PC-9 (cell line): ENCODE data around the gene RASAL2. TPM values are rescaled to one million over a fixed set of nuclear protein-coding genes. Genes with fewer than 3 reads are reported as not detected.

Experiments
- BruUV-seq: library from RNA; stranded (reverse); fragments of 400-500 nt; replicated peaks from 2 replicates; lab custom pipeline; 2021; lab: Mats Ljungman, UMichigan
- CTCF ChIA-PET: fragments of 300-600 bp; sonication (Branson Sonifier 250); formaldehyde crosslinking; loops from one replicate; lab custom pipeline; 2022; ENCODE audit warnings: antibody characterized with exemption; lab: Charles Lee
- POLR2A ChIA-PET: fragments of 300-600 bp; sonication (Branson Sonifier 250); formaldehyde crosslinking; loops from one replicate; lab custom pipeline; 2022; ENCODE audit warnings: antibody characterized with exemption; ENCODE audit not compliant: unreplicated experiment; lab: Charles Lee
- DNase-seq, 2 experiments: peaks; one replicate each; pipeline versions ENCODE4 v3.0.0 to v3.0.0-alpha.2; 2015 to 2022; ENCODE audit warnings: mixed read lengths in 1 of 2
- H2AFZ ChIP-seq: fragments of 200-600 bp; sonication (generic); 2 replicates; pipeline ENCODE4 v1.8.1; 2017; ENCODE audit warnings: antibody characterized with exemption
- H3F3A ChIP-seq: fragments of 200-600 bp; sonication (generic); 2 replicates; pipeline ENCODE4 v1.8.1; 2017; ENCODE audit warnings: antibody characterized with exemption, mild to moderate bottlenecking, low read depth; ENCODE audit not compliant: insufficient read depth
- H3K27ac ChIP-seq: fragments of 200-600 bp; sonication (generic); 2 replicates; pipeline ENCODE4 v1.6.1; 2016; ENCODE audit warnings: mixed run types
- H3K27me3 ChIP-seq: fragments of 200-600 bp; sonication (generic); 2 replicates; pipeline ENCODE4 v1.6.1; 2016; ENCODE audit warnings: low read depth, mixed run types; ENCODE audit not compliant: insufficient read depth
- H3K36me3 ChIP-seq: fragments of 200-600 bp; sonication (generic); 2 replicates; pipeline ENCODE4 v1.6.1; 2016; ENCODE audit warnings: low read depth, mixed run types
- H3K4me1 ChIP-seq: fragments of 200-600 bp; sonication (generic); replicated peaks from 2 replicates; pipeline ENCODE4 v1.6.1; 2016; ENCODE audit warnings: mixed run types; ENCODE audit not compliant: insufficient read depth
- H3K4me2 ChIP-seq: fragments of 200-600 bp; sonication (generic); 2 replicates; pipeline ENCODE4 v1.6.1; 2017; ENCODE audit warnings: mixed run types
- H3K4me3 ChIP-seq: fragments of 200-600 bp; sonication (generic); 2 replicates; pipeline ENCODE4 v1.6.1; 2016; ENCODE audit warnings: mixed run types
- H3K79me2 ChIP-seq: fragments of 200-600 bp; sonication (generic); 2 replicates; pipeline ENCODE4 v1.6.1; 2017; ENCODE audit warnings: low read depth, mixed run types
- H3K9me2 ChIP-seq: fragments of 200-600 bp; sonication (generic); 2 replicates; pipeline ENCODE4 v1.8.1; 2017; ENCODE audit warnings: mild to moderate bottlenecking; ENCODE audit not compliant: insufficient read depth
- H3K9me3 ChIP-seq: fragments of 200-600 bp; sonication (generic); 2 replicates; pipeline ENCODE4 v1.8.1; 2016; ENCODE audit warnings: low read depth; ENCODE audit not compliant: insufficient read depth
- H4K20me1 ChIP-seq: fragments of 200-600 bp; sonication (generic); 2 replicates; pipeline ENCODE4 v1.8.1; 2017; ENCODE audit not compliant: insufficient read depth
- CTCF ChIP-seq: fragments of 200-600 bp; sonication (generic); conservative IDR thresholded peaks from 2 replicates; pipeline ENCODE4 v1.6.1; 2017; ENCODE audit warnings: mixed run types, antibody characterized with exemption, mild to moderate bottlenecking, moderate library complexity
- EZH2 ChIP-seq: fragments of 200-600 bp; sonication (generic); IDR thresholded peaks from 2 replicates; pipeline ENCODE4 v1.8.0; 2017; ENCODE audit warnings: antibody characterized with exemption, low read depth
- intact Hi-C: fragments of 100-400 bp; cut with micrococcal nuclease; formaldehyde crosslinking; loops from one replicate; pipeline ENCODE4 v1.10.0; 2022; ENCODE audit not compliant: unreplicated experiment
- total RNA-seq: library from RNA; stranded (reverse); gene quantifications from 2 replicates; pipeline ENCODE4 v1.2.3, GENCODE V29; 2021

RASAL2 gene
- total RNA-seq, 1 experiment from 2014 or later: 54.1 TPM

DNA sequence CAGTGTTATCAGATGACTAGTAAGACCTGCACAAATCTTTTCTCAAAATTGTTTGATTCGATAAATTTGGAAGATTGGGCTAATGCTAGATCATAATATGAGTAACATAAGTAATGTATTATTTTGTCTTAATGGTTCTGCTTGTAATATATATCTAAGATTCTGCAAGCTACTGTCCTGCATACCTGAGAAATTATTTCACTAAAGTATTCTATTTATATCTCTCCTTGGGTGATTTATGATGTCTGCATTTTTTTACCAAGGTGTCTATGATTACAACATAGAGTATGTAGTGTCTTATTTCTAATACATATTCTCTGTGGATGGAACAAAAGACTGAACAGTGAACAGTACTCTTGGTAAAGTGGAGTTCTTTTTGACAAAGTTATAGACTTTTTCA, 236.2 kb downstream of the RASAL2 start:
- peak in 1 of 2 experiments; percentile 75 for DNase-seq
- no peaks in the 10 kb centered on the region for H3K27me3 ChIP-seq
- no peaks in the 10 kb centered on the region; the same call in 1 of the 2 replicates for H4K20me1 ChIP-seq
- H3K36me3 ChIP-seq: no peaks in the 10 kb centered on the region
- H3K4me1 ChIP-seq: peaks cover 20% of the 10 kb centered on the region
- ChIA-PET CTCF (interaction anchor here (0.6 kb wide), 1 partner anchor 303 kb away, joined by 3 read pairs; no protein-coding TSS in a partner anchor), POLR2A (interaction anchor here (0.6 to 0.8 kb wide), 3 partner anchors 25 to 707 kb away, joined by 3 to 42 read pairs (median 4); no protein-coding TSS in a partner anchor)
- BruUV-seq: no TSS peak
- H3K79me2 ChIP-seq: peaks cover 44% of the 10 kb centered on the region
- H3K4me3 ChIP-seq: no peak overlapping the region
- H3K9me3 ChIP-seq: no peaks in the 10 kb centered on the region; the same call in 1 of the 2 replicates
- intact Hi-C loops: no loop called here
- no peak overlapping the region for H3K27ac ChIP-seq
- no peaks in the 10 kb centered on the region for H3F3A ChIP-seq
- no peak for TF ChIP-seq CTCF
- no peak for TF ChIP-seq EZH2
- H3K4me2 ChIP-seq: peak overlapping the region; percentile 43; the same call in 1 of the 2 replicates
- no peaks in the 10 kb centered on the region for H3K9me2 ChIP-seq
- H2AFZ ChIP-seq: no peak overlapping the region

DNA sequence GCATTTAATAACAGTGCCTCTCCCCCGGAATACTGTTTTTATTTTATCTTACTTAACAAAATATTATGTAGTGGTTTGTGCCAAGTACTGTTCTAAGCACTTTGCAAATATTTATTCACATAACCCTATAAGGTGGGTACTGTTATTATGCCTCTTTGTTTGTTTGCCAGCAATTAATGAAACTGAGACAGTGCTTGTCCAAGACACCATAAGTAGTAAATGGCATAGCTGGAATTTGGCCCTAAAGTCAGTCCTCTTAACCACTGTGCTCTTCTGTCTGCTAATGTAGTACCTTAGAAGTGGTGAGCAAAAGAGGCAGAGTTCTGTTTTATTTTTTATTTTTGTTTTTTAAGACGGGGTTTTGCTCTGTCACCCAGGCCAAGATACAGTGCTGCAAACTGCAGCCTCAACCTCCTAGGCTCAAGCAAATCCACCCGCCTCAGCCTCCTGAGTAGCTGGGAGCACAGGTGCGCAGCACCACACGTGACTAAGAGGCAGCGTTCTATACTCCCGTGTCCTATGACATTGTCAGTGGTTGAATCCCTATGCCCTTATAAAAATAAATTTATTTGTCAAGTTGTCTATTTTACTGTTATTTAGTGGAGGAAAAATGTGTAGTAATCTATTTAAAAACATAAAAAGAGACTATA, 237.1 kb downstream of the RASAL2 start:
- H3K4me2 ChIP-seq: 0 out of 2 replicates have a peak overlapping the region, but pooled peaks have one; percentile 43

DNA sequence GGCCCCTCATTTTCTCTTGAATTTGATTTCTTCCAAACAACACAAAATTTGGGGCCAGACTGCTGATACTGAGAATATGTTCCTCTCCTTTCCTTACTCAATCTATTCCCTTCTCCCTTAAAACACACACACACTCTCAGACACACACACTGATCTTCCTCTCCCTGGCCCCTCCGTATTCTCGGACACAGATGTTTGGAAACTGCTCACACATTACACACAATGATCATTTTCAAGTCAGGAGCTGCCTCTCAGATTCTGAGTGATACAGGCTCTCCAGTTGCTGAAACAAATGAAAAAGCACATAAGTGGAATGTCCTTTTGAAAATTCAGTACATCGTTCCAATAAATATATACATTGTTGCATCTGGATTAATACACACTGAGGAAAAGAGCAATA, 241.5 kb downstream of the RASAL2 start:
- H3K4me1 ChIP-seq: peaks cover 10% of the 10 kb centered on the region
- no peaks in the 10 kb centered on the region for H3K27me3 ChIP-seq
- no peak for DNase-seq
- ChIA-PET POLR2A (no interaction called here), CTCF (interaction anchor here (0.7 kb wide), 1 partner anchor 194 kb away, joined by 5 read pairs; no protein-coding TSS in a partner anchor)
- no peak overlapping the region for H3K27ac ChIP-seq
- H3K36me3 ChIP-seq: no peaks in the 10 kb centered on the region
- no peak overlapping the region for H2AFZ ChIP-seq
- no TSS peak for BruUV-seq
- H4K20me1 ChIP-seq: 0 out of 2 replicates have a peak, but pooled peaks cover 3% of the 10 kb centered on the region
- H3K9me3 ChIP-seq: no peaks in the 10 kb centered on the region
- peaks cover 35% of the 10 kb centered on the region for H3K79me2 ChIP-seq
- TF ChIP-seq EZH2 (no peak), CTCF (no peak)
- no peak overlapping the region for H3K4me3 ChIP-seq
- H3K4me2 ChIP-seq: no peak overlapping the region
- H3K9me2 ChIP-seq: no peaks in the 10 kb centered on the region
- H3F3A ChIP-seq: 0 out of 2 replicates have a peak, but pooled peaks cover 5% of the 10 kb centered on the region
- intact Hi-C loops: no loop called here

More for the DNA sequence above, 237.1 kb downstream of the RASAL2 start:
- H3K4me1 ChIP-seq: peaks cover 20% of the 10 kb centered on the region
- no peaks in the 10 kb centered on the region for H3K27me3 ChIP-seq
- H3K9me3 ChIP-seq: no peaks in the 10 kb centered on the region
- no peaks in the 10 kb centered on the region for H3F3A ChIP-seq
- no TSS peak for BruUV-seq
- H3K4me3 ChIP-seq: no peak overlapping the region
- peaks cover 39% of the 10 kb centered on the region for H3K79me2 ChIP-seq
- H3K36me3 ChIP-seq: no peaks in the 10 kb centered on the region
- DNase-seq: no peak
- intact Hi-C loops: no loop called here
- CTCF ChIA-PET: no interaction called here
- POLR2A ChIA-PET: no interaction called here
- TF ChIP-seq CTCF: no peak
- TF ChIP-seq EZH2: no peak
- no peak overlapping the region for H2AFZ ChIP-seq
- no peak overlapping the region for H3K27ac ChIP-seq
- H4K20me1 ChIP-seq: no peaks in the 10 kb centered on the region; the same call in 1 of the 2 replicates
- no peaks in the 10 kb centered on the region for H3K9me2 ChIP-seq
